SU-DHL-6 (cell line): ENCODE data around the gene PCDHA5.

Source experiments
- EZH2phosphoT487 ChIP-seq: fragments of 200-600 bp; sonication (generic), shearing (Covaris generic); conservative IDR thresholded peaks from 2 replicates; pipeline ENCODE4 v1.6.1; 2018; ENCODE audit warnings: mild to moderate bottlenecking, antibody characterized with exemption, low read length, moderate library complexity, mixed read lengths
- TF ChIP-seq, protein P1 (sequence below): fragments of 200-600 bp; sonication (generic); IDR thresholded peaks from one replicate; pipeline ENCODE4 v1.5.1; 2017; ENCODE audit warnings: antibody characterized with exemption, mild to moderate bottlenecking, low read length, moderate library complexity; ENCODE audit not compliant: insufficient read depth, poor library complexity, severe bottlenecking

DNA sequence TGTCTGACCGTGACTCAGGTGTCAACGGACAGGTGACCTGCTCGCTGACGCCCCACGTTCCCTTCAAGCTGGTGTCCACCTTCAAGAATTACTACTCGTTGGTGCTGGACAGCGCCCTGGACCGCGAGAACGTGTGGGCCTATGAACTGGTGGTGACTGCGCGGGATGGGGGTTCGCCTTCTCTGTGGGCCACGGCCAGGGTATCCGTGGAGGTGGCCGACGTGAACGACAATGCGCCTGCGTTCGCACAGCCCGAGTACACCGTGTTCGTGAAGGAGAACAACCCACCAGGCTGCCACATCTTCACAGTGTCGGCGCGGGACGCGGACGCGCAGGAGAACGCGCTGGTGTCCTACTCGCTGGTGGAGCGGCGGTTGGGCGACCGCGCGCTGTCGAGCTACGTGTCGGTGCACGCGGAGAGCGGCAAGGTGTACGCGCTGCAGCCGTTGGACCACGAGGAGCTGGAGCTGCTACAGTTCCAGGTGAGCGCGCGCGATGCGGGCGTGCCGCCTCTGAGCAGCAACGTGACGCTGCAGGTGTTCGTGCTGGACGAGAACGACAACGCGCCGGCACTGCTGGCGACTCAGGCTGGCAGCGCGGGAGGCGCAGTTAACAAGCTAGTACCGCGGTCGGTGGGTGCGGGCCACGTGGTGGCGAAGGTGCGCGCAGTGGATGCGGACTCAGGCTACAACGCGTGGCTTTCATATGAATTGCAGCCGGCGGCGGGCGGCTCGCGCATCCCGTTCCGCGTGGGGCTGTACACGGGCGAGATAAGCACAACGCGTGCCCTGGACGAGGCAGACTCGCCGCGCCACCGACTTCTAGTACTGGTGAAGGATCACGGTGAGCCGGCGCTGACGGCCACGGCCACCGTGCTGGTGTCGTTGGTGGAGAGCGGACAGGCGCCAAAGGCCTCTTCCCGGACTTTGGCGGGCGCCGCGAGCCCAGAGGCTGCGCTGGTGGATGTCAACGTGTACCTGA, 49.1 kb downstream of the PCDHA5 start:
- TF ChIP-seq, protein P1, sequence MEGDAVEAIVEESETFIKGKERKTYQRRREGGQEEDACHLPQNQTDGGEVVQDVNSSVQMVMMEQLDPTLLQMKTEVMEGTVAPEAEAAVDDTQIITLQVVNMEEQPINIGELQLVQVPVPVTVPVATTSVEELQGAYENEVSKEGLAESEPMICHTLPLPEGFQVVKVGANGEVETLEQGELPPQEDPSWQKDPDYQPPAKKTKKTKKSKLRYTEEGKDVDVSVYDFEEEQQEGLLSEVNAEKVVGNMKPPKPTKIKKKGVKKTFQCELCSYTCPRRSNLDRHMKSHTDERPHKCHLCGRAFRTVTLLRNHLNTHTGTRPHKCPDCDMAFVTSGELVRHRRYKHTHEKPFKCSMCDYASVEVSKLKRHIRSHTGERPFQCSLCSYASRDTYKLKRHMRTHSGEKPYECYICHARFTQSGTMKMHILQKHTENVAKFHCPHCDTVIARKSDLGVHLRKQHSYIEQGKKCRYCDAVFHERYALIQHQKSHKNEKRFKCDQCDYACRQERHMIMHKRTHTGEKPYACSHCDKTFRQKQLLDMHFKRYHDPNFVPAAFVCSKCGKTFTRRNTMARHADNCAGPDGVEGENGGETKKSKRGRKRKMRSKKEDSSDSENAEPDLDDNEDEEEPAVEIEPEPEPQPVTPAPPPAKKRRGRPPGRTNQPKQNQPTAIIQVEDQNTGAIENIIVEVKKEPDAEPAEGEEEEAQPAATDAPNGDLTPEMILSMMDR, result no peak
- no peak for TF ChIP-seq EZH2phosphoT487
